Measurements from ENCODE around the gene STX16. TPM values are rescaled to one million over a fixed set of nuclear protein-coding genes. Genes with fewer than 3 reads are reported as not detected.

STX16 gene
- total RNA-seq, 1 experiment from 2014 or later, result 41.9 TPM

DNA sequence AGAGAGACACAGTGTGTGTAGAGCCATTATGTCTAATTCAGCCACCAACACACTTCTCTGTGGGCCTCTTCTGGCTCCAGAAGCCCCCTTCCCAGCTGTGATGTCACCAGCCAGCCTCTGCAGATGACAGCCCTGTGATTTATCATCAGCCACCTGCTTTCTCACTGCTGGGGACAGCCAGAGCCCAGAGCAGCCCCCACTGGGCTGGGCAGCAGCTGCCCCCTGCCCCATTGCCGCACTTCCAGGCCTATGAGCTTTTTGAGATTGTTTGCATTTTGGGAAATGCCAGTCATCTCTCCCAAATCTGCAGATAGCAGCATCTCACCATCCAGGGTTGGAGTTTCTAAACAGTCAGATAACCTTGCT is 21.9 kb upstream of the STX16 start:
- H3K27me3 ChIP-seq (ENCODE audit: control insufficient read depth, insufficient read depth, low read length), result no peaks in the 10 kb centered on the region
- ChIA-PET POLR2A (no interaction called here), CTCF (no interaction called here)
- no peak for ATAC-seq
- no peak for DNase-seq (ENCODE audit: low read depth, low spot score)
- H3K27ac ChIP-seq (ENCODE audit: low read length), result no peak overlapping the region
- H3K4me1 ChIP-seq (ENCODE audit: control insufficient read depth, insufficient read depth, low read length), result peaks cover 8% of the 10 kb centered on the region
- H3K36me3 ChIP-seq (ENCODE audit: control insufficient read depth, insufficient read depth, low read length), result no peaks in the 10 kb centered on the region
- intact Hi-C loops (cut with micrococcal nuclease; ENCODE audit: unreplicated experiment), result no loop called here
- in situ Hi-C loops (cut with HindIII; ENCODE audit: low pct_unique_long_range_greater_than_20kb, low sequenced_read_pairs), result no loop called here
- no peaks in the 10 kb centered on the region for H3K9me3 ChIP-seq (ENCODE audit: control insufficient read depth, insufficient read depth, low read depth, low read length)
- TF ChIP-seq, protein P1, sequence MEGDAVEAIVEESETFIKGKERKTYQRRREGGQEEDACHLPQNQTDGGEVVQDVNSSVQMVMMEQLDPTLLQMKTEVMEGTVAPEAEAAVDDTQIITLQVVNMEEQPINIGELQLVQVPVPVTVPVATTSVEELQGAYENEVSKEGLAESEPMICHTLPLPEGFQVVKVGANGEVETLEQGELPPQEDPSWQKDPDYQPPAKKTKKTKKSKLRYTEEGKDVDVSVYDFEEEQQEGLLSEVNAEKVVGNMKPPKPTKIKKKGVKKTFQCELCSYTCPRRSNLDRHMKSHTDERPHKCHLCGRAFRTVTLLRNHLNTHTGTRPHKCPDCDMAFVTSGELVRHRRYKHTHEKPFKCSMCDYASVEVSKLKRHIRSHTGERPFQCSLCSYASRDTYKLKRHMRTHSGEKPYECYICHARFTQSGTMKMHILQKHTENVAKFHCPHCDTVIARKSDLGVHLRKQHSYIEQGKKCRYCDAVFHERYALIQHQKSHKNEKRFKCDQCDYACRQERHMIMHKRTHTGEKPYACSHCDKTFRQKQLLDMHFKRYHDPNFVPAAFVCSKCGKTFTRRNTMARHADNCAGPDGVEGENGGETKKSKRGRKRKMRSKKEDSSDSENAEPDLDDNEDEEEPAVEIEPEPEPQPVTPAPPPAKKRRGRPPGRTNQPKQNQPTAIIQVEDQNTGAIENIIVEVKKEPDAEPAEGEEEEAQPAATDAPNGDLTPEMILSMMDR (IDR thresholded peaks at IDR 0.05), result no peak
- TF ChIP-seq POLR2AphosphoS5 (IDR thresholded peaks at IDR 0.05; ENCODE audit: low read depth, low read length) (no peak), TCF7L2 (IDR thresholded peaks at IDR 0.05; ENCODE audit: low read depth, low read length) (no peak), SIN3A (IDR thresholded peaks at IDR 0.05; ENCODE audit: borderline replicate concordance, insufficient read depth, low read depth, low read length) (no peak)
- TF ChIP-seq, protein P2, sequence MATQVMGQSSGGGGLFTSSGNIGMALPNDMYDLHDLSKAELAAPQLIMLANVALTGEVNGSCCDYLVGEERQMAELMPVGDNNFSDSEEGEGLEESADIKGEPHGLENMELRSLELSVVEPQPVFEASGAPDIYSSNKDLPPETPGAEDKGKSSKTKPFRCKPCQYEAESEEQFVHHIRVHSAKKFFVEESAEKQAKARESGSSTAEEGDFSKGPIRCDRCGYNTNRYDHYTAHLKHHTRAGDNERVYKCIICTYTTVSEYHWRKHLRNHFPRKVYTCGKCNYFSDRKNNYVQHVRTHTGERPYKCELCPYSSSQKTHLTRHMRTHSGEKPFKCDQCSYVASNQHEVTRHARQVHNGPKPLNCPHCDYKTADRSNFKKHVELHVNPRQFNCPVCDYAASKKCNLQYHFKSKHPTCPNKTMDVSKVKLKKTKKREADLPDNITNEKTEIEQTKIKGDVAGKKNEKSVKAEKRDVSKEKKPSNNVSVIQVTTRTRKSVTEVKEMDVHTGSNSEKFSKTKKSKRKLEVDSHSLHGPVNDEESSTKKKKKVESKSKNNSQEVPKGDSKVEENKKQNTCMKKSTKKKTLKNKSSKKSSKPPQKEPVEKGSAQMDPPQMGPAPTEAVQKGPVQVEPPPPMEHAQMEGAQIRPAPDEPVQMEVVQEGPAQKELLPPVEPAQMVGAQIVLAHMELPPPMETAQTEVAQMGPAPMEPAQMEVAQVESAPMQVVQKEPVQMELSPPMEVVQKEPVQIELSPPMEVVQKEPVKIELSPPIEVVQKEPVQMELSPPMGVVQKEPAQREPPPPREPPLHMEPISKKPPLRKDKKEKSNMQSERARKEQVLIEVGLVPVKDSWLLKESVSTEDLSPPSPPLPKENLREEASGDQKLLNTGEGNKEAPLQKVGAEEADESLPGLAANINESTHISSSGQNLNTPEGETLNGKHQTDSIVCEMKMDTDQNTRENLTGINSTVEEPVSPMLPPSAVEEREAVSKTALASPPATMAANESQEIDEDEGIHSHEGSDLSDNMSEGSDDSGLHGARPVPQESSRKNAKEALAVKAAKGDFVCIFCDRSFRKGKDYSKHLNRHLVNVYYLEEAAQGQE (IDR thresholded peaks at IDR 0.05; ENCODE audit: insufficient read depth in 1 of 2, low read depth in 2 of 2, low read length in 1 of 2), result no peak
- no TSS peak for BruUV-seq (replicated peaks)
- no peak overlapping the region for H3K4me3 ChIP-seq (ENCODE audit: low read depth in 2 of 2, low read length in 2 of 2)

DNA sequence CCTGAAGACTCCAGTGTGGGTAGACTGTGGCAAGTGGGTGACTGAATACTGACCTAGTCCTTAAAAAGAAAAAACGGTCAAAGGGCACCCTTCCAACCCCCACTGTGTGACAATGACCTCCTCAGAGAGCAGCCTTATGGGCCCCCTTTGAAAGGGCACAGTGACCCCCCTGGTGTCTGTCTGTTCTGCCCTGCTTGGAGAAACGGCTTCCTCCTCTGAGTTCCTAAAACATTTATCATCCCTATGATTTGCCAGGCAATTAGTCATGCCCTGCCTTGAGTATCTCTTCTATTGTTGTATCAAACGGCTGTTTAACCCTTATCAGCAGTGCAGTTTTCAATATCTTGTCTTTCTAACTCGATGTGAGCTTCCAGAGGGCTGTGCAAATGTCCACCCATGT is 21.0 kb upstream of the STX16 start:
- DNase-seq (ENCODE audit: low read depth, low spot score) (no peak), ATAC-seq (peak; percentile 50; the same call in 1 of the 2 replicates)
- in situ Hi-C loops (cut with HindIII; ENCODE audit: low pct_unique_long_range_greater_than_20kb, low sequenced_read_pairs) (no loop called here), intact Hi-C loops (cut with micrococcal nuclease; ENCODE audit: unreplicated experiment) (no loop called here)
- Histone ChIP-seq H3K27me3 (ENCODE audit: control insufficient read depth, insufficient read depth, low read length) (no peaks in the 10 kb centered on the region), H3K9me3 (ENCODE audit: control insufficient read depth, insufficient read depth, low read depth, low read length) (no peaks in the 10 kb centered on the region), H3K27ac (ENCODE audit: low read length) (no peak overlapping the region), H3K4me1 (ENCODE audit: control insufficient read depth, insufficient read depth, low read length) (peaks cover 4% of the 10 kb centered on the region; the same call in 1 of the 2 replicates), H3K36me3 (ENCODE audit: control insufficient read depth, insufficient read depth, low read length) (no peaks in the 10 kb centered on the region), H3K4me3 (ENCODE audit: low read depth in 2 of 2, low read length in 2 of 2) (no peak overlapping the region)
- no TSS peak for BruUV-seq (replicated peaks)
- ChIA-PET CTCF (no interaction called here), POLR2A (no interaction called here)
- no peak for TF ChIP-seq SIN3A (IDR thresholded peaks at IDR 0.05; ENCODE audit: borderline replicate concordance, insufficient read depth, low read depth, low read length)
- TF ChIP-seq, protein P2 (IDR thresholded peaks at IDR 0.05; ENCODE audit: insufficient read depth in 1 of 2, low read depth in 2 of 2, low read length in 1 of 2), result no peak
- TF ChIP-seq, protein P1 (IDR thresholded peaks at IDR 0.05), result no peak
- no peak for TF ChIP-seq TCF7L2 (IDR thresholded peaks at IDR 0.05; ENCODE audit: low read depth, low read length)
- TF ChIP-seq POLR2AphosphoS5 (IDR thresholded peaks at IDR 0.05; ENCODE audit: low read depth, low read length), result no peak
